Neuronal stem cell (in vitro differentiated cells): Measurements from ENCODE around the gene ILRUN.

Experiments used
- DNase-seq: peaks from one replicate; pipeline ENCODE4 v3.0.0-alpha.2; 2013; ENCODE audit warnings: low spot score
- H2AFZ ChIP-seq: one replicate; pipeline ENCODE4 v1.6.1; 2013; ENCODE audit warnings: mild to moderate bottlenecking, low read length, inconsistent platforms
- H2AK5ac ChIP-seq: 2 replicates; pipeline ENCODE4 v1.6.1; 2013; ENCODE audit warnings: low read depth, mild to moderate bottlenecking, inconsistent platforms, low read length, moderate library complexity, mixed read lengths
- H2BK120ac ChIP-seq: 2 replicates; pipeline ENCODE4 v1.6.1; 2013; ENCODE audit warnings: low read depth, mild to moderate bottlenecking, inconsistent platforms, low read length, moderate library complexity, mixed read lengths
- H2BK12ac ChIP-seq: one replicate; pipeline ENCODE4 v1.6.1; 2013; ENCODE audit warnings: low read length, inconsistent platforms
- H2BK15ac ChIP-seq: 2 replicates; pipeline ENCODE4 v1.6.1; 2013; ENCODE audit warnings: mild to moderate bottlenecking, low read length, inconsistent platforms, mixed read lengths
- H2BK5ac ChIP-seq: one replicate; pipeline ENCODE4 v1.6.1; 2013; ENCODE audit warnings: inconsistent platforms, mild to moderate bottlenecking, low read length, moderate library complexity
- H3K14ac ChIP-seq: one replicate; pipeline ENCODE4 v1.6.1; 2013; ENCODE audit warnings: low read length, inconsistent platforms
- H3K18ac ChIP-seq: 2 replicates; pipeline ENCODE4 v1.6.1; 2013; ENCODE audit warnings: low read length, inconsistent platforms
- H3K23ac ChIP-seq: 2 replicates; pipeline ENCODE4 v1.6.1; 2013; ENCODE audit warnings: low read depth, mild to moderate bottlenecking, mixed read lengths, low read length, inconsistent platforms; ENCODE audit not compliant: poor library complexity
- H3K27ac ChIP-seq: replicated peaks from 3 replicates; pipeline ENCODE4 v1.5.1; 2013; ENCODE audit warnings: low read length, inconsistent platforms
- H3K27me3 ChIP-seq, 3 experiments: 2 replicates each; pipeline ENCODE4 v1.6.1; 2013; ENCODE audit warnings: low read length in 3 of 3, mild to moderate bottlenecking in 2 of 3, inconsistent platforms in 1 of 3, low read depth in 1 of 3, mixed read lengths in 1 of 3, moderate library complexity in 1 of 3; ENCODE audit not compliant: control insufficient read depth in 3 of 3, insufficient read depth in 3 of 3
- H3K36me3 ChIP-seq, 2 donors: replicated peaks in 1 of 2; 2 replicates each; pipeline ENCODE4 v1.6.1; 2013; ENCODE audit warnings: low read length in 2 of 2; ENCODE audit not compliant: control insufficient read depth in 2 of 2, insufficient read depth in 2 of 2
- H3K4ac ChIP-seq: 2 replicates; pipeline ENCODE4 v1.6.1; 2013; ENCODE audit warnings: inconsistent platforms, mild to moderate bottlenecking, low read length, moderate library complexity
- H3K4me1 ChIP-seq, 2 donors: 1 replicate in 1 of 2; 2 replicates in 1 of 2; pipeline ENCODE4 v1.6.1; 2013; ENCODE audit warnings: low read length in 2 of 2, low read depth in 1 of 2; ENCODE audit not compliant: control insufficient read depth in 2 of 2, insufficient read depth in 1 of 2
- H3K4me2 ChIP-seq: one replicate; pipeline ENCODE4 v1.6.1; 2013; ENCODE audit warnings: mild to moderate bottlenecking, low read length, inconsistent platforms; ENCODE audit not compliant: insufficient read depth, poor library complexity, severe bottlenecking
- H3K4me3 ChIP-seq, 2 donors: 2 replicates each; pipeline ENCODE4 v1.5.1; 2013; ENCODE audit warnings: low read length in 2 of 2, mild to moderate bottlenecking in 2 of 2, inconsistent platforms in 1 of 2, moderate library complexity in 1 of 2
- H3K79me1 ChIP-seq: one replicate; pipeline ENCODE4 v1.6.1; 2013; ENCODE audit warnings: low read depth, mild to moderate bottlenecking, inconsistent platforms, low read length, moderate library complexity
- H3K9ac ChIP-seq: one replicate; pipeline ENCODE4 v1.6.1; 2013; ENCODE audit warnings: mild to moderate bottlenecking, low read depth, low read length, inconsistent platforms; ENCODE audit not compliant: poor library complexity
- H3K9me3 ChIP-seq, 2 donors: replicated peaks in 1 of 2; 2 replicates each; pipeline versions ENCODE3 to v1.6.1; 2013; ENCODE audit warnings: low read length in 2 of 2, mild to moderate bottlenecking in 2 of 2, inconsistent platforms in 1 of 2, low read depth in 1 of 2, mixed read lengths in 1 of 2, moderate library complexity in 1 of 2; ENCODE audit not compliant: control insufficient read depth in 2 of 2, insufficient read depth in 1 of 2
- H4K8ac ChIP-seq: one replicate; pipeline ENCODE4 v1.6.1; 2013; ENCODE audit warnings: low read depth, mild to moderate bottlenecking, inconsistent platforms, low read length, moderate library complexity
- H4K91ac ChIP-seq: one replicate; pipeline ENCODE4 v1.6.1; 2013; ENCODE audit warnings: low read length, low read depth, mild to moderate bottlenecking, inconsistent platforms; ENCODE audit not compliant: poor library complexity
- WGBS, 2 donors: extraction: QIAGEN DNeasy Blood & Tissue Kit; methylation state at CpG; one replicate each; pipeline ENCODE4 v1.1.7; 2013; ENCODE audit warnings: missing lambda C conversion rate in 2 of 2, mixed read lengths in 1 of 2; ENCODE audit not compliant: insufficient read length in 2 of 2, insufficient replicate concordance in 1 of 2; ENCODE audit errors: extremely low coverage in 2 of 2; 5-methylcytosine and 5-hydroxymethylcytosine counted together

The ILRUN gene

DNA sequence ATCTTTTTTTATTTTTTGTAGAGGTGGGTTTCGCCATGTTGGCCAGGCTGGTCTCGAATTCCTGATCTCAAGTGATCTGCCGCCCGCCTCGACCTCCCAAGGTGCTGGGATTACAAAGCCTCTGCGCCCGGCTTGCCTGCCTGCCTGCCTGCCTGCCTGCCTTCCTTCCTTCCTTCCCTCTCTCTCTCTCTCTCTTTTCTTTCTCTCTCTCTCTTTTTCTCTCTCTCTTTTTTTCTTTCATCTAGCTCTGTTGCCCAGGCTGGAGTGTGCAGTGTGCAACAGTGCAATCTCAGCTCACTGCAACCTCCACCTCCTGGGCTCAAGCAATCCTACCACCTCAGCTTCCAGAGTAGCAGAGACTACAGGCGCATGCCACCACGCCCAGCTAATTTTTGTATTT lies 4.6 kb upstream of the ILRUN start:
- Histone ChIP-seq H3K27me3 (no peaks in the 10 kb centered on the region), H3K23ac (no peak overlapping the region), H2BK15ac (no peak overlapping the region), H3K9ac (no peak overlapping the region), H3K4ac (no peak overlapping the region), H3K4me1 (peaks cover 0 to 3% of the 10 kb centered on the region in 2 donors), H2AFZ (peak overlapping the region; percentile 49), H3K4me3 (no peak overlapping the region), H3K9me3 (no peaks in the 10 kb centered on the region), H2BK12ac (no peak overlapping the region), H3K4me2 (no peak overlapping the region), H2AK5ac (no peak overlapping the region), H3K14ac (no peak overlapping the region), H3K79me1 (peaks cover 3% of the 10 kb centered on the region), H3K27ac (no peak overlapping the region), H4K91ac (no peak overlapping the region), H4K8ac (no peak overlapping the region), H2BK120ac (no peak overlapping the region), H2BK5ac (no peak overlapping the region), H3K18ac (no peak overlapping the region), H3K36me3 (no peaks in the 10 kb centered on the region)
- no peak for DNase-seq
- no CpG with 5 or more reads among the region's 9 CpGs for WGBS, 2 donors

DNA sequence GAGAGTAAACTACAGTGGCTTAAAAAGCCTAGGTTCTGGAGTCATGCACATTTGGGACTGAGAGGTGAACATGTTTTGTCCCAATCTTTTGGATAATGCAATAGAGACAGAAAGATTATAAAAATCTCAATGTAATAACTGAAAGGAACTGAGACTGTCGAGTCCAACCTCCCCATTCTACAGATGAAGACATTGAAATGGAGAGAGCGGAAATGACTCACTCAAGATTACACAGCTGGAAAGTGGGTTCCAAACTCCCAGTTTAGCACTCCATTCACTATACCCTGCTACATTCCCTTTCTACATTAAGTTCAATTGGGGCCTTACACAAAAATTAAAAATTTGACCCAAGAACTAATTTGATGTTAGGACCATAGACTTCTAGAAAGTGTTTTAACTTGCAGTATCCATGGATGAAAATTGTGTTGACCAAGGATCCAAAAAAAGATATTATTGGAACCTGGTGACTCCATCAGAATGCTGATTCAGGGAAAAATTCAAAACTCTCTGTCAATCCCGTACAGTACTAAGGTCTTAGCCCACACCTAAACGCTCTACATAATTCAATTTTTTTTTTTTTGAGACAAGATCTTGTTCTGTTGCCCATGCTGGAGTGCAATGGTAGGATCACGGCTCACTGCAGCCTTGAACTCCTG lies 1.5 kb upstream of the ILRUN start:
- Histone ChIP-seq H2AFZ (no peak overlapping the region), H3K4me2 (no peak overlapping the region), H2BK5ac (no peak overlapping the region), H3K36me3 (no peaks in the 10 kb centered on the region), H3K4ac (no peak overlapping the region), H3K9ac (no peak overlapping the region), H3K9me3 (no peaks in the 10 kb centered on the region), H2BK15ac (no peak overlapping the region), H3K14ac (no peak overlapping the region), H3K79me1 (peaks cover 11% of the 10 kb centered on the region), H3K4me3 (no peak overlapping the region), H3K4me1 (peaks cover 8 to 9% of the 10 kb centered on the region in 2 donors), H3K27me3 (no peaks in the 10 kb centered on the region), H3K23ac (no peak overlapping the region), H2BK120ac (no peak overlapping the region), H3K27ac (no peak overlapping the region), H3K18ac (no peak overlapping the region), H2BK12ac (no peak overlapping the region), H4K8ac (no peak overlapping the region), H4K91ac (no peak overlapping the region), H2AK5ac (no peak overlapping the region)
- no CpG with 5 or more reads among the region's 5 CpGs for WGBS, 2 donors
- DNase-seq: no peak

DNA sequence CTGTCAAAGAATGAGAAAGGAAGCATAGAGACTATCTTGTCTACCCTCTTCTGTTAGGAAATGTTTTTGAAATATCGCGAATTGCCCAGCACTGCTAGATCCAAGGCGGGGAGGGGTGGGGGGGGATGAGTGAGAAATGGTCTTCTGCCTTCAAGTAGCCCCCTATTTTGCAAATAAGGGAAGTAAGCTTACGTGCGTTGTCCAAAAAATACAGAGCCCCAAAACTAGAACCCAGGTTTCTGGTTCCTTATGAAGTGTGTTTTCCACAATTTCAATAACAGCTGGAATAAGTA lies 923 bp upstream of the ILRUN start:
- no peak overlapping the region for H2AK5ac ChIP-seq
- peaks cover 8 to 9% of the 10 kb centered on the region in 2 donors for H3K4me1 ChIP-seq
- H2BK12ac ChIP-seq: no peak overlapping the region
- no peak overlapping the region for H3K4ac ChIP-seq
- no peak for DNase-seq
- no peak overlapping the region for H3K23ac ChIP-seq
- no peak overlapping the region for H2BK5ac ChIP-seq
- H3K9me3 ChIP-seq: no peaks in the 10 kb centered on the region
- H3K9ac ChIP-seq: no peak overlapping the region
- H3K14ac ChIP-seq: no peak overlapping the region
- peaks cover 0 to 2% of the 10 kb centered on the region in 2 donors for H3K36me3 ChIP-seq
- no peak overlapping the region for H3K18ac ChIP-seq
- H3K79me1 ChIP-seq: peaks cover 11% of the 10 kb centered on the region
- H3K27ac ChIP-seq: no peak overlapping the region
- H2AFZ ChIP-seq: peak overlapping the region; percentile 84
- no peaks in the 10 kb centered on the region for H3K27me3 ChIP-seq
- H2BK15ac ChIP-seq: no peak overlapping the region
- H4K91ac ChIP-seq: no peak overlapping the region
- H2BK120ac ChIP-seq: no peak overlapping the region
- H4K8ac ChIP-seq: no peak overlapping the region
- no peak overlapping the region for H3K4me2 ChIP-seq
- H3K4me3 ChIP-seq: peak overlapping the region in 1 of 2 donors; percentile 94
- no CpG with 5 or more reads among the region's 5 CpGs for WGBS, 2 donors

- H4K91ac ChIP-seq: no peak overlapping the region
- no CpG with 5 or more reads among the region's 41 CpGs for WGBS, 2 donors
- DNase-seq: no peak
- peak overlapping the region; percentile 56 for H3K27ac ChIP-seq
- H2BK12ac ChIP-seq: peak overlapping the region; percentile 52
- H2AK5ac ChIP-seq: peak overlapping the region; percentile 95
- no peak overlapping the region for H3K4ac ChIP-seq
- H4K8ac ChIP-seq: no peak overlapping the region
- no peaks in the 10 kb centered on the region for H3K27me3 ChIP-seq
- H3K14ac ChIP-seq: peak overlapping the region; percentile 91
- peaks cover 8 to 9% of the 10 kb centered on the region in 2 donors for H3K4me1 ChIP-seq
- H3K4me2 ChIP-seq: peak overlapping the region; percentile 71
- H3K18ac ChIP-seq: peak overlapping the region; percentile 94
- peaks cover 0 to 5% of the 10 kb centered on the region in 2 donors for H3K36me3 ChIP-seq
- peak overlapping the region; percentile 92 to 94 for H3K4me3 ChIP-seq
- H3K23ac ChIP-seq: peak overlapping the region; percentile 96
- H2AFZ ChIP-seq: peak overlapping the region; percentile 94
- peak overlapping the region; percentile 79 for H2BK5ac ChIP-seq
- no peak overlapping the region for H2BK120ac ChIP-seq
- peaks cover 11% of the 10 kb centered on the region for H3K79me1 ChIP-seq
- H2BK15ac ChIP-seq: peak overlapping the region; percentile 81
- H3K9ac ChIP-seq: peak overlapping the region; percentile 95
- no peaks in the 10 kb centered on the region for H3K9me3 ChIP-seq
These were observed 303 bp downstream of the ILRUN start for GRCh38 chr6:34696189-34696738.
